ENCODE data around the gene BAMBI. TPM values are rescaled to one million over a fixed set of nuclear protein-coding genes. Genes with fewer than 3 reads are reported as not detected.
A peak's percentile ranks its signal among the peaks of the same experiment; 100 is the strongest.

BAMBI gene
- polyA plus RNA-seq, 1 donor from 2014 or later = 0.54 TPM

- TF ChIP-seq EP300 (conservative IDR thresholded peaks at IDR 0.05; ENCODE audit: poor library complexity, severe bottlenecking) (no peak), TAF1 (IDR thresholded peaks at IDR 0.05; ENCODE audit: low read depth) (no peak), SMC3 (conservative IDR thresholded peaks at IDR 0.05; ENCODE audit: poor library complexity) (no peak), CTCF (IDR thresholded peaks at IDR 0.05; ENCODE audit: poor library complexity, severe bottlenecking) (no peak), MXI1 (conservative IDR thresholded peaks at IDR 0.05; ENCODE audit: poor library complexity, severe bottlenecking) (no peak), REST (IDR thresholded peaks at IDR 0.05; ENCODE audit: borderline replicate concordance) (no peak), EZH2 (IDR thresholded peaks at IDR 0.05; ENCODE audit: borderline replicate concordance, insufficient read depth, low read length, poor library complexity, severe bottlenecking) (no peak), POLR2AphosphoS5 (IDR thresholded peaks at IDR 0.05) (no peak), RAD21 (conservative IDR thresholded peaks at IDR 0.05) (no peak)
- Histone ChIP-seq H3K36me3 (ENCODE audit: insufficient read depth, low read length) (no peaks in the 10 kb centered on the region), H3K4me3 (ENCODE audit: low read length) (peak overlapping the region; percentile 79), H3F3A (ENCODE audit: insufficient read depth, low read length, poor library complexity, severe bottlenecking) (no peaks in the 10 kb centered on the region), H3K27ac (ENCODE audit: low read length) (no peak overlapping the region), H3K4me2 (ENCODE audit: low read length) (peak overlapping the region; percentile 79), H3K9me3 (ENCODE audit: low read length) (no peaks in the 10 kb centered on the region), H3K9ac (ENCODE audit: low read length) (peak overlapping the region; percentile 53), H3K79me2 (replicated peaks; ENCODE audit: insufficient read depth, low read length) (no peaks in the 10 kb centered on the region), H4K20me1 (ENCODE audit: insufficient read depth) (no peaks in the 10 kb centered on the region), H2AFZ (ENCODE audit: low read depth, low read length) (no peak overlapping the region), H3K9me2 (ENCODE audit: insufficient read depth, low read length) (no peaks in the 10 kb centered on the region), H3K27me3 (ENCODE audit: insufficient read depth, low read depth, low read length) (peaks cover 89% of the 10 kb centered on the region)
Measured at GRCh38 chr10:28678687-28679457, 1.6 kb downstream of the BAMBI start.

GRCh38 chr10:28679581-28680357 lies 2.4 kb downstream of the BAMBI start:
- TF ChIP-seq MXI1 (conservative IDR thresholded peaks at IDR 0.05; ENCODE audit: poor library complexity, severe bottlenecking) (no peak), POLR2AphosphoS5 (IDR thresholded peaks at IDR 0.05) (no peak), SMC3 (conservative IDR thresholded peaks at IDR 0.05; ENCODE audit: poor library complexity) (no peak), REST (IDR thresholded peaks at IDR 0.05; ENCODE audit: borderline replicate concordance) (no peak), TAF1 (IDR thresholded peaks at IDR 0.05; ENCODE audit: low read depth) (no peak), EZH2 (IDR thresholded peaks at IDR 0.05; ENCODE audit: borderline replicate concordance, insufficient read depth, low read length, poor library complexity, severe bottlenecking) (no peak), CTCF (IDR thresholded peaks at IDR 0.05; ENCODE audit: poor library complexity, severe bottlenecking) (no peak), EP300 (conservative IDR thresholded peaks at IDR 0.05; ENCODE audit: poor library complexity, severe bottlenecking) (no peak), RAD21 (conservative IDR thresholded peaks at IDR 0.05) (no peak)
- no peak overlapping the region for H3K4me2 ChIP-seq (ENCODE audit: low read length)
- no peaks in the 10 kb centered on the region for H3K9me3 ChIP-seq (ENCODE audit: low read length)
- no peak overlapping the region for H3K9ac ChIP-seq (ENCODE audit: low read length)
- no peaks in the 10 kb centered on the region for H3K79me2 ChIP-seq (replicated peaks; ENCODE audit: insufficient read depth, low read length)
- H3F3A ChIP-seq (ENCODE audit: insufficient read depth, low read length, poor library complexity, severe bottlenecking) = no peaks in the 10 kb centered on the region
- peaks cover 81% of the 10 kb centered on the region for H3K27me3 ChIP-seq (ENCODE audit: insufficient read depth, low read depth, low read length)
- no peaks in the 10 kb centered on the region for H3K9me2 ChIP-seq (ENCODE audit: insufficient read depth, low read length)
- no peak overlapping the region for H3K27ac ChIP-seq (ENCODE audit: low read length)
- no peaks in the 10 kb centered on the region for H3K36me3 ChIP-seq (ENCODE audit: insufficient read depth, low read length)
- no peaks in the 10 kb centered on the region for H4K20me1 ChIP-seq (ENCODE audit: insufficient read depth)
- no peak overlapping the region for H3K4me3 ChIP-seq (ENCODE audit: low read length)
- H2AFZ ChIP-seq (ENCODE audit: low read depth, low read length) = no peak overlapping the region
